SK-N-SH treated with all-trans-retinoic acid at 6 μM for 48 hours (cell line): ENCODE results near the gene RASAL1.

Experiments used
- ARNTL ChIP-seq: fragments of 450-650 bp; formaldehyde crosslinking; IDR thresholded peaks from 2 replicates; pipeline ENCODE4 v1.5.0; 2020; ENCODE audit warnings: low read depth, mild to moderate bottlenecking, moderate library complexity, borderline replicate concordance
- BACH2 ChIP-seq: fragments of 250-450 bp; sonication (Bioruptor Pico); IDR thresholded peaks from 2 replicates; pipeline ENCODE4 v1.9.0; 2021; ENCODE audit warnings: mild to moderate bottlenecking, borderline replicate concordance
- CREB5 ChIP-seq: fragments of 250-450 bp; sonication (Bioruptor Pico); IDR thresholded peaks from 2 replicates; pipeline ENCODE4 v1.5.1; 2020; ENCODE audit warnings: low read depth, mild to moderate bottlenecking, moderate library complexity
- PATZ1 ChIP-seq: fragments of 250-450 bp; sonication (Bioruptor Pico); IDR thresholded peaks from 2 replicates; pipeline ENCODE4 v1.8.0; 2020; ENCODE audit warnings: mild to moderate bottlenecking, moderate library complexity, borderline replicate concordance
- POU6F1 ChIP-seq: fragments of 250-450 bp; sonication (Bioruptor Pico); IDR thresholded peaks from 2 replicates; pipeline ENCODE4 v1.8.0; 2021; ENCODE audit warnings: low read depth, mild to moderate bottlenecking, moderate library complexity, borderline replicate concordance
- TOX ChIP-seq: fragments of 250-450 bp; sonication (Bioruptor Pico); IDR thresholded peaks from 2 replicates; pipeline ENCODE4 v1.8.0; 2021; ENCODE audit warnings: mild to moderate bottlenecking, moderate library complexity, borderline replicate concordance
- ZNF70 ChIP-seq: fragments of 450-650 bp; formaldehyde crosslinking; IDR thresholded peaks from 2 replicates; pipeline ENCODE4 v1.5.0; 2020; ENCODE audit warnings: mild to moderate bottlenecking, moderate library complexity
- TF ChIP-seq, protein P1 (sequence below): fragments of 250-450 bp; sonication (Bioruptor Pico); IDR thresholded peaks from 2 replicates; pipeline ENCODE4 v1.5.0; 2020; ENCODE audit warnings: mild to moderate bottlenecking, moderate library complexity

- TF ChIP-seq, protein P1, sequence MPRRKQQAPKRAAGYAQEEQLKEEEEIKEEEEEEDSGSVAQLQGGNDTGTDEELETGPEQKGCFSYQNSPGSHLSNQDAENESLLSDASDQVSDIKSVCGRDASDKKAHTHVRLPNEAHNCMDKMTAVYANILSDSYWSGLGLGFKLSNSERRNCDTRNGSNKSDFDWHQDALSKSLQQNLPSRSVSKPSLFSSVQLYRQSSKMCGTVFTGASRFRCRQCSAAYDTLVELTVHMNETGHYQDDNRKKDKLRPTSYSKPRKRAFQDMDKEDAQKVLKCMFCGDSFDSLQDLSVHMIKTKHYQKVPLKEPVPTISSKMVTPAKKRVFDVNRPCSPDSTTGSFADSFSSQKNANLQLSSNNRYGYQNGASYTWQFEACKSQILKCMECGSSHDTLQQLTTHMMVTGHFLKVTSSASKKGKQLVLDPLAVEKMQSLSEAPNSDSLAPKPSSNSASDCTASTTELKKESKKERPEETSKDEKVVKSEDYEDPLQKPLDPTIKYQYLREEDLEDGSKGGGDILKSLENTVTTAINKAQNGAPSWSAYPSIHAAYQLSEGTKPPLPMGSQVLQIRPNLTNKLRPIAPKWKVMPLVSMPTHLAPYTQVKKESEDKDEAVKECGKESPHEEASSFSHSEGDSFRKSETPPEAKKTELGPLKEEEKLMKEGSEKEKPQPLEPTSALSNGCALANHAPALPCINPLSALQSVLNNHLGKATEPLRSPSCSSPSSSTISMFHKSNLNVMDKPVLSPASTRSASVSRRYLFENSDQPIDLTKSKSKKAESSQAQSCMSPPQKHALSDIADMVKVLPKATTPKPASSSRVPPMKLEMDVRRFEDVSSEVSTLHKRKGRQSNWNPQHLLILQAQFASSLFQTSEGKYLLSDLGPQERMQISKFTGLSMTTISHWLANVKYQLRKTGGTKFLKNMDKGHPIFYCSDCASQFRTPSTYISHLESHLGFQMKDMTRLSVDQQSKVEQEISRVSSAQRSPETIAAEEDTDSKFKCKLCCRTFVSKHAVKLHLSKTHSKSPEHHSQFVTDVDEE (CRISPR knock-in tag) = no peak
- no peak for TF ChIP-seq CREB5
- TF ChIP-seq ARNTL (CRISPR knock-in tag) = no peak
- TF ChIP-seq ZNF70 (CRISPR knock-in tag) = no peak
- no peak for TF ChIP-seq POU6F1 (CRISPR knock-in tag)
- no peak for TF ChIP-seq TOX
- no peak for TF ChIP-seq PATZ1 (CRISPR knock-in tag)
- TF ChIP-seq BACH2 (CRISPR knock-in tag) = no peak
Observed at GRCh38 chr12:113181975-113182374, 46.4 kb upstream of the RASAL1 start.
